ENCODE data around the gene CRYBA4.

CRYBA4 gene

DNA sequence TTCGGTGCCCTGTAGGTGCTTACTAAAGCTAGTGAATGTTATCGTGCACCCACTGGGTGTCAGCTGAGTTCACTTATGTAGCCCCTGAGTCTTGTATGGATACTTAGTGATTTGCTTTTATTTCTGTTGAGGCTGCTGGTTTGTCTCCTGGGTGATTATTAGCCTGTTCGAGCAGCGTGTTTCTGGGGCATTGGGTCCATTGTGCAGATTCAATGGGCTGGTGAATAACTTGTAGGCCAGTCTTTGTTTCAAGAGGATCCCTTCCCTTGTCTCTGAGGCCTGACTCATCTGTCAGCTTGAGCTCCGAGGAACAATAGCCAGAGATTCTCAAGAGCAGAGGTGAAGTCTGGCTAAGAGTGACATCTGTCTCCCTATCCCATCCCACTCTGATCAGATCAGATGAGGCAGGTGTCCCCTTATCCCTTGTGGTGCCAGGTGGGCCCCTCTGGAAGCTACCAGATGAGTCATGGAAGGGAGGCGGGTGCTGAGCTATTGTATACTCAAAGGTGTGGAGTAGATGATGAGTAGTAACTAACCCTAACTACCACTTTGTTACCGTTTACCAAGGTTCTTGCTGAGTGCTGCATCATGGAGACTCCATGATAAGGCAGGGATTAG lies 39.3 kb downstream of the CRYBA4 start:
- H3K27ac ChIP-seq (ENCODE audit: low read depth, low read length, poor library complexity, severe bottlenecking) = peak overlapping the region; percentile 77

DNA sequence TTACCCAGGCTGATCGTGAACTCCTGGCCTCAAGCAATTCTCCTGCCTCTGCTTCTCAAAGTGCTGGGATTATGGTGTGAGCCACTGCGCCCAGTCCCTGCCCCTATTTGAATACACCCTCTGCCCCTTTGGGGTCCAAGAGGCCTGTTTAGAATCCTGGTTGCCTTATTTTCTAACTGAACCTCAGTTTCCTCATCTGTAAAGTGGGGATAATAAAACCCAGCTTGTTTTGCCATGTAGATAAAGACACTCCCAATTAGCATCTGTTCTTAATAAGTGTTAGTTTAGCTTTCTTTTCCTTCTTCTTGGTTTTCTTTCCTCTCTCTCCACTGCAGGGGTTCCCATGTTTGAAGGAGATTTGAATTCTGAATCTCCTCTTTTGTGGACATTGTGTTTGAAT lies 40.4 kb downstream of the CRYBA4 start:
- H3K36me3 ChIP-seq (ENCODE audit: insufficient read depth, low read length) = peaks cover 5% of the 10 kb centered on the region; the same call in 1 of the 2 replicates
- no peaks in the 10 kb centered on the region for H4K20me1 ChIP-seq (ENCODE audit: insufficient read depth, low read length)
- no peaks in the 10 kb centered on the region for H3K79me2 ChIP-seq (ENCODE audit: insufficient read depth, low read length)
- peaks cover 4% of the 10 kb centered on the region; the same call in 1 of the 2 replicates for H3F3A ChIP-seq (ENCODE audit: insufficient read depth, low read length)
- H3K9me2 ChIP-seq (ENCODE audit: low read depth, low read length) = no peaks in the 10 kb centered on the region
- peaks cover 76% of the 10 kb centered on the region for H3K4me1 ChIP-seq (ENCODE audit: insufficient read depth, low read length, severe bottlenecking)
- H3K9ac ChIP-seq (ENCODE audit: low read length) = no peak overlapping the region; the same call in 1 of the 2 replicates
- no peaks in the 10 kb centered on the region for H3K27me3 ChIP-seq (ENCODE audit: insufficient read depth, low read length)
- H3K4me2 ChIP-seq (ENCODE audit: low read length) = peak overlapping the region; percentile 74; the same call in 1 of the 2 replicates
- no peak overlapping the region for H2AFZ ChIP-seq (ENCODE audit: low read length)
- no peak overlapping the region for H3K4me3 ChIP-seq (ENCODE audit: low read depth, low read length, poor library complexity, severe bottlenecking)
- TF ChIP-seq, protein P1, sequence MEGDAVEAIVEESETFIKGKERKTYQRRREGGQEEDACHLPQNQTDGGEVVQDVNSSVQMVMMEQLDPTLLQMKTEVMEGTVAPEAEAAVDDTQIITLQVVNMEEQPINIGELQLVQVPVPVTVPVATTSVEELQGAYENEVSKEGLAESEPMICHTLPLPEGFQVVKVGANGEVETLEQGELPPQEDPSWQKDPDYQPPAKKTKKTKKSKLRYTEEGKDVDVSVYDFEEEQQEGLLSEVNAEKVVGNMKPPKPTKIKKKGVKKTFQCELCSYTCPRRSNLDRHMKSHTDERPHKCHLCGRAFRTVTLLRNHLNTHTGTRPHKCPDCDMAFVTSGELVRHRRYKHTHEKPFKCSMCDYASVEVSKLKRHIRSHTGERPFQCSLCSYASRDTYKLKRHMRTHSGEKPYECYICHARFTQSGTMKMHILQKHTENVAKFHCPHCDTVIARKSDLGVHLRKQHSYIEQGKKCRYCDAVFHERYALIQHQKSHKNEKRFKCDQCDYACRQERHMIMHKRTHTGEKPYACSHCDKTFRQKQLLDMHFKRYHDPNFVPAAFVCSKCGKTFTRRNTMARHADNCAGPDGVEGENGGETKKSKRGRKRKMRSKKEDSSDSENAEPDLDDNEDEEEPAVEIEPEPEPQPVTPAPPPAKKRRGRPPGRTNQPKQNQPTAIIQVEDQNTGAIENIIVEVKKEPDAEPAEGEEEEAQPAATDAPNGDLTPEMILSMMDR (IDR thresholded peaks at IDR 0.05; ENCODE audit: low read length) = no peak
- no peak for TF ChIP-seq EZH2 (IDR thresholded peaks at IDR 0.05; ENCODE audit: borderline replicate concordance, low read length)
- no peaks in the 10 kb centered on the region for H3K9me3 ChIP-seq (ENCODE audit: low read length)
- peak overlapping the region; percentile 93 for H3K27ac ChIP-seq (ENCODE audit: low read depth, low read length, poor library complexity, severe bottlenecking)

More for the DNA sequence above, 39.3 kb downstream of the CRYBA4 start:
- no peaks in the 10 kb centered on the region for H3K27me3 ChIP-seq (ENCODE audit: insufficient read depth, low read length)
- no peak overlapping the region for H2AFZ ChIP-seq (ENCODE audit: low read length)
- no peak for TF ChIP-seq EZH2 (IDR thresholded peaks at IDR 0.05; ENCODE audit: borderline replicate concordance, low read length)
- TF ChIP-seq, protein P1 (IDR thresholded peaks at IDR 0.05; ENCODE audit: low read length) = no peak
- H3K4me1 ChIP-seq (ENCODE audit: insufficient read depth, low read length, severe bottlenecking) = peaks cover 79% of the 10 kb centered on the region
- no peaks in the 10 kb centered on the region for H4K20me1 ChIP-seq (ENCODE audit: insufficient read depth, low read length)
- no peaks in the 10 kb centered on the region for H3K9me2 ChIP-seq (ENCODE audit: low read depth, low read length)
- peaks cover 4% of the 10 kb centered on the region; the same call in 1 of the 2 replicates for H3F3A ChIP-seq (ENCODE audit: insufficient read depth, low read length)
- no peak overlapping the region for H3K4me3 ChIP-seq (ENCODE audit: low read depth, low read length, poor library complexity, severe bottlenecking)
- peaks cover 5% of the 10 kb centered on the region; the same call in 1 of the 2 replicates for H3K36me3 ChIP-seq (ENCODE audit: insufficient read depth, low read length)
- H3K79me2 ChIP-seq (ENCODE audit: insufficient read depth, low read length) = no peaks in the 10 kb centered on the region
- peak overlapping the region; percentile 17; the same call in 1 of the 2 replicates for H3K4me2 ChIP-seq (ENCODE audit: low read length)
- H3K9me3 ChIP-seq (ENCODE audit: low read length) = no peaks in the 10 kb centered on the region
- H3K9ac ChIP-seq (ENCODE audit: low read length) = no peak overlapping the region

DNA sequence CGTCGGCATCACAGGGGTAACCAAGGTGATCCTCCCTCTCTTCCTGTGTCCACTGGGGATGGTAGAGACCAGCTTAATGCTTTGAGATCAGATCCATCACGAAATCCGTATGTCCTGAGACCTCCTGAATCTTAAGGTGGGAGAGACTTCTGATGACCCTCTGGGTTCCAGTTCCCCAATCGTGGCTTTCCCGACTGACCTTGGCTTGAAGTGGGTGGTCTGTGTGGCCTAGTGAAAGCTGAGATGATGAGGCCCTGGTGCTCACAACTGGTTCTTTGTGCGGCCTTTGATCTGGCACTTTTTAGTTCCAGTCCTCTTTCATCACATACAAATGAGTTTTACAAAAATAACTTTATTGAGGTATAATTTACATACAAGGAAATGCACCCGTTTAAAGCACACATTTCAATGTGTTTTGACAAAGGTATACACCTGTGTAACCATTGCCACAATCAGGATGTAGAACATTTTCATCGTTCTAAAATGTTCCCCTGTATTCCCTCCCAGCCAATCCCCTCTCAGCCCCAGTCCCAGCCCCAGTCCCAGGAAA lies 41.7 kb downstream of the CRYBA4 start:
- H3K4me3 ChIP-seq (ENCODE audit: low read depth, low read length, poor library complexity, severe bottlenecking) = peak overlapping the region; percentile 52
- H2AFZ ChIP-seq (ENCODE audit: low read length) = no peak overlapping the region
- H3K4me2 ChIP-seq (ENCODE audit: low read length) = peak overlapping the region; percentile 74
- no peaks in the 10 kb centered on the region for H3K9me2 ChIP-seq (ENCODE audit: low read depth, low read length)
- H3K9ac ChIP-seq (ENCODE audit: low read length) = peak overlapping the region; percentile 62
- no peaks in the 10 kb centered on the region for H3K27me3 ChIP-seq (ENCODE audit: insufficient read depth, low read length)
- H3K27ac ChIP-seq (ENCODE audit: low read depth, low read length, poor library complexity, severe bottlenecking) = peak overlapping the region; percentile 93
- TF ChIP-seq, protein P1 (IDR thresholded peaks at IDR 0.05; ENCODE audit: low read length) = no peak
- no peak for TF ChIP-seq EZH2 (IDR thresholded peaks at IDR 0.05; ENCODE audit: borderline replicate concordance, low read length)
- H4K20me1 ChIP-seq (ENCODE audit: insufficient read depth, low read length) = no peaks in the 10 kb centered on the region
- H3K9me3 ChIP-seq (ENCODE audit: low read length) = no peaks in the 10 kb centered on the region
- no peaks in the 10 kb centered on the region for H3K79me2 ChIP-seq (ENCODE audit: insufficient read depth, low read length)
- H3K4me1 ChIP-seq (ENCODE audit: insufficient read depth, low read length, severe bottlenecking) = peaks cover 63% of the 10 kb centered on the region
- H3F3A ChIP-seq (ENCODE audit: insufficient read depth, low read length) = peaks cover 4% of the 10 kb centered on the region; the same call in 1 of the 2 replicates
- peaks cover 5% of the 10 kb centered on the region; the same call in 1 of the 2 replicates for H3K36me3 ChIP-seq (ENCODE audit: insufficient read depth, low read length)
